Liver (tissue), 3 donors: ENCODE measurements around the gene CTU2.

Source experiments
- CTCF ChIP-seq: fragments of 150-350 bp; IDR thresholded peaks from 2 replicates; pipeline ENCODE4 v1.5.1; 2017; ENCODE audit warnings: improper control_type of control experiment, low read depth, low read length; ENCODE audit not compliant: missing input control
- NR2F2 ChIP-seq: IDR thresholded peaks from 2 replicates; pipeline ENCODE4 v1.6.1; 2016; ENCODE audit warnings: antibody characterized with exemption
- RAD21 ChIP-seq, 2 donors: IDR thresholded peaks; 2 replicates each; pipeline ENCODE4 v1.6.1; 2016; ENCODE audit warnings: antibody characterized with exemption in 2 of 2, mild to moderate bottlenecking in 2 of 2
- REST ChIP-seq: IDR thresholded peaks from 2 replicates; pipeline ENCODE4 v1.6.1; 2016; ENCODE audit warnings: antibody characterized with exemption, mild to moderate bottlenecking
- TAF1 ChIP-seq: conservative IDR thresholded peaks from 2 replicates; pipeline ENCODE4 v1.6.1; 2016; ENCODE audit warnings: antibody characterized with exemption, mild to moderate bottlenecking
- YY1 ChIP-seq: IDR thresholded peaks from 2 replicates; pipeline ENCODE4 v1.6.1; 2016; ENCODE audit warnings: antibody characterized with exemption, mild to moderate bottlenecking
- TF ChIP-seq, protein P1 (sequence below): IDR thresholded peaks from 2 replicates; pipeline ENCODE4 v1.6.1; 2016; ENCODE audit warnings: antibody characterized with exemption
- donor health status: healthy.
- donor health status: healthy.

GRCh38 chr16:88760424-88761142 lies 54.3 kb downstream of the CTU2 start:
- no peak for TF ChIP-seq YY1
- no peak for TF ChIP-seq RAD21 (IDR thresholded peaks at IDR 0.05)
- TF ChIP-seq, protein P1, sequence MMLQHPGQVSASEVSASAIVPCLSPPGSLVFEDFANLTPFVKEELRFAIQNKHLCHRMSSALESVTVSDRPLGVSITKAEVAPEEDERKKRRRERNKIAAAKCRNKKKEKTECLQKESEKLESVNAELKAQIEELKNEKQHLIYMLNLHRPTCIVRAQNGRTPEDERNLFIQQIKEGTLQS = no peak
- no peak for TF ChIP-seq CTCF
- TF ChIP-seq REST = no peak
- TF ChIP-seq NR2F2 = no peak
- TF ChIP-seq TAF1 = no peak
